Measurements from ENCODE around the gene PSME3IP1.

The PSME3IP1 gene

DNA sequence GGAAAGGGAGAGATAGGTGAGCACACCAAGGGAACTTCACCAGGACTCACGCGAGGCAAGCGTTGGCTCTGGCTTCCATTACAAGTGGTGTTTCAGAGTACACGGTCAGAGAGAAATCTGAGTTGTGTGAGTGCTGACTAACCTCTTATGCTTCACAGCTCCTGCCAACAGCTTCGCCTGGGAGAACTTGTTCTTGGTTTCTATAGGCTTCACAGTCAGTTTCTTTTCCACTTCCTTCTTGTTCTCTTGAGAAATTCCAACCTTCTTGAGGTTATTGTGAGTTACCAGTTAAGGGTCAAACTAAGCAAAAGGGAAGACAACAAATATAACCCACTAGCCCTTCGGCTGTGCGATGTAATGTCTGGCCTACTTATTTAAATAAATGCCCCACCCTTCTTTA, 18.9 kb downstream of the PSME3IP1 start:
- no peak for DNase-seq

DNA sequence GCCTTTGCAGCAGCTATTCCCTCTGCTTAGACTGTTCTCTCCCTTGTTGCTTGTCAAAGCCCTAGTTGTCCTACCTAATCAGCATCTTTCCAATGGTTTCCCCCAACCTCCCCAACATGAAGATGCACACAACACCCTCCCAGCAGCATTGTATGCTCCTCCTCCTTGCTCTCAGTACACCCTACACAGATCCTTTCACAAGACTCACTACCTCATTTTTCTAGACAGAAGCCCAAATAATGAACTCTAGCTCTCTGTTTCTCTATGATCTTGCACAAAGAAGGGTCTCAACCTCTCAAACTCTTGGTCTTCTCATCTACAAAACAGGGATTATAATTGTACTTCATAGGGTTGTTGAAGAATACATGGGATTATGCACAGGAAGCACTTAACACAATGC, 19.4 kb downstream of the PSME3IP1 start:
- no peak for DNase-seq

DNA sequence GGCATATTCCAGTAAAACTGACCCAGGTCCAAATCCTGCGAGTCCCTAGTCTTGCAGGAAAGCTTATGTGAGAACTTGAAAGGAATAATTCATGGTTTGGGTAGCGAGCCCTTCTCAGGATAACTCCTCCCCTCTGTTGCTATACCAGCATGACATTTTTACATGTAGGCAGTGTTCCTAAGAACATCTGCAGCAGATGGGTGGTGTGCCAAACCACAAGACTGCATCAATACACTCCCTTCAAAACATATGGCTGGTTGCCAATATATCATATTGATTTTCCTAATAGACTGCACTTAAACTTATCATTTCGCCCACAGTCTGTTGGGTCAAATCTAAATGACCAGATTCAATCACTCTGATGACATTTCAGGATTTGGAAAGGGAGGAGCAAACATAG, 19.9 kb downstream of the PSME3IP1 start:
- no peak for DNase-seq

GRCh38 chr16:57165483-57165882, 20.4 kb downstream of the PSME3IP1 start:
- no peak for DNase-seq

GRCh38 chr16:57163842-57164241, 22.0 kb downstream of the PSME3IP1 start:
- no peak for DNase-seq

DNA sequence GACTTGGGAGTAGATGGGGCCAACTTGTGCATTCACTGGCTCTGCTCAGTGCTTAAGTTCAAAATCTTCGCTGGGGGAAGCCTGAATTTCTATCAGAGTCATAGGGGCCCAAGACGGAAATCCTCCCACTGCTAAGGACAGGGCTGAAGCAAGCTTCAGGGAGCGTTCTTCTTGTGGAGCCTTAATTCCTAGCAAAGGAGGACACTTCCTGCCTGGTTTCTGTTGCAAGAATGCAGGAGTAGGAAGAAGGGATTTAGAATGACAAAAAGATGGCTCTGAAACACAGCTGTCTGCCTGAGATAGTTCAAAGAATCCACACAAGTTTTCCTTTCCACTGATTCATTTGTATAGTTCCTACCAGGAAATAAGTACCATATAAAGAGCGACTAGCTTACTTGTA, 26.4 kb downstream of the PSME3IP1 start:
- no peak for DNase-seq

GRCh38 chr16:57157533-57157932, 28.3 kb downstream of the PSME3IP1 start:
- DNase-seq = no peak

GRCh38 chr16:57156351-57156703, 29.5 kb downstream of the PSME3IP1 start:
- DNase-seq = no peak

GRCh38 chr16:57155702-57156350, 30.0 kb downstream of the PSME3IP1 start:
- no peak for DNase-seq

DNA sequence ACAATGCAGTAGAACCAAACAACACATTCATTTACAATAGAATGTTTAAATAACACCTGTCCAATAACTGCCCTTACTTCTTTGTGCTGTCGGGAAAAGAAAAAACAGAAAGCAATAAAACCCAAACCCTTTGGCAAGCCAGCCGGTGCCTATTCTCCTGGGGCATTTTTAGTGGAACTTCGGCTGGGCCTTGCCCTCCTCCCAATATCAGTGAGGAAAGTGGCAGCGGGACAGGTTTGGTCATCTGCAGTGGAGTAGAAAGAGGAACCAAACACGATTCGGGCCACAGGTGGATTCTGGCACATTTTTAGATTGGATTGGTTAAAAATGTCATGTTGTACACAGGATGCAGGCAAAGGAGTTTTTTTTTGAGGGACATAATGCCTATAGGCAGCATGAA, 32.0 kb downstream of the PSME3IP1 start:
- DNase-seq = no peak

GRCh38 chr16:57152096-57153093, 33.4 kb downstream of the PSME3IP1 start:
- DNase-seq = no peak

DNA sequence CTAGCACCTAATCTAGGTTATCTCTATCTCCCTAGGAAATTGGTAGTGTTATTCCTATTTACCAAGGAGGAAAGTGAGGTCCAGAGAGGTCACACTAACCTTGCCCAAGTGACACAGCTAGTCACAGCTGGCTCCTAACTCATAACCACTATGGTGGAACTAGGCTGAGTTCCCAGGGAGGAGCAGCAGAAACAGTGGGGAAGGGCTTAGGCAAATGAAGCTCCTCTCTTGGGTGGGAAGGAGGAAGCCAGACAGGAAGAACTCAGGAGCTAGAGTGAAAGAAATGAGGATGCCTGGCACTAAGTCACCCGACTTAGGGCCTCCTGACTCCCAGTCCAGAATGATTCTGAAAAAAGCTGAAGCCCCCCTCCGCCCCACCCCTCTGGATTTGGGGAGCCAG, 34.5 kb downstream of the PSME3IP1 start:
- DNase-seq = no peak

DNA sequence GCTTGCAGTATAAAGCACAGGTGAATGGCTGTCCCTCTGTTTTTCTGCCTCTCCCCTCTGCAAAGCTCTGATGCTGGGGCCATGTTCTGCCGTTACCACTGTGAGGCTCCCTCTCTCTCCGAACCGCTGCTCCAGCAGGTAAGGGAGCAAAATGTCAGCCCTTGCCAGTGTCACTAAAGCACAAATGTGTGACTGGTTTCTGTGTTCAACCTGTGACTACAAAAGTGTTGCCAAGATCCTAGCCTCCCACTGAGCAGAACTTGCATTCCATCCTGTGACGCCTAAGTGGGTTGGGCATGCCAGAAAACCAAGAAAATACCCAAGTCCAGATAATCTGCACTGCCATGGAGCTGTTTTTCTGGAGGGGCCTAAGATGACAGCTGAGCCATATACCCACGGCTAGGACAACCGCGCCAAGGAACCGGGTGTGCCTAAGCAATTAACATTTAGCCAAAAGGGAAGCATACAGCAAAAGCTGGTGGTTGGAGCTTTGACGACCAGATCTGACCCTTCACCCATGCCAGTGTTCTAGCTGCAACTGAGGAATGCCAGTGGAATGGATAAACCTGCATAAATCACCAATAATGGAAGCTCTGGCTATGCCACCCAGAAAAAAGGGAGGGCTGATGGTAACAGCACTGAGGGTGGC, 35.0 kb downstream of the PSME3IP1 start:
- no peak for DNase-seq

GRCh38 chr16:57149391-57149790, 36.4 kb downstream of the PSME3IP1 start:
- DNase-seq = no peak

DNA sequence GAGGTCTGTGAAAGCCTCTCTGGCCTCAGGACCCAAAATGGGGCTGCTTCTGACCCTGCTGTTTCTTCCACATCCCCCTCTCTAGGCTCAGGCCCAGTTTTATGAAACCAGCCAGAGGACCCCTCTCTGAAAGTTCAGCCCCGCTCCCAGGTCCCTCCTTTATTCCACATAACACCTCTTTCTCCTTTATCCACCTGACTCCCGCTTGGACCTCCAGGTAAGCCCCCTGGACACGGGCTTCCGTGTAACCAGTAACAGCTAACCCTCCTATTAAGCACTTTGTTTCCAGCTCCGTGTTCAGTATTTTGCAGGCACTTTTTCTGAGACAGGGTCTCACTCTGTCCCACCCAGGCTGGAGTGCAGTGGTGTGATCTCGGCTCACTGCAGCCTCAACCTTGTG, 37.4 kb downstream of the PSME3IP1 start:
- DNase-seq = no peak

- DNase-seq = no peak
These were observed 38.2 kb downstream of the PSME3IP1 start for GRCh38 chr16:57147381-57148221.

DNA sequence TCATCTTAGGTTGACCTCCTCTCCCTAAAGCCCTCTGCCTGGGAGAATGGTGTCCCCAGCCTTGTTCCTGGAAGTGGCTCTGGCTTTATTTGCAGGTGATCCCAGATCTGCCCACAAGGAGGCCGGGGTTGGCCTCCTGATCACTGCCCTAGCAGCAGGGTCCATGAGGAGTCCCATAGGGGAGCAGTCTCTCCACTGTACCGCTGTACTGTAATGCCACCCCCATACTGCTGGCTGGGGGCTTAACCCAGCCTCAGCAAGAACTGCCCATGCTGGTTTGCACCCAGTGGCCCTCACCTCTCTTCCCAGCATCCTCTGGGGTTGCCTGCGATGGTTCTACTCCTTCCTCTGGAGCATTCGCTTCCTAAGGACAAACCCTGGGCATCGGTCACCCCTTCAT, 39.1 kb downstream of the PSME3IP1 start:
- no peak for DNase-seq

- DNase-seq = no peak
These were observed 39.7 kb downstream of the PSME3IP1 start for GRCh38 chr16:57146040-57146647.

- no peak for DNase-seq
These were observed 40.5 kb downstream of the PSME3IP1 start for GRCh38 chr16:57145046-57146021.

DNA sequence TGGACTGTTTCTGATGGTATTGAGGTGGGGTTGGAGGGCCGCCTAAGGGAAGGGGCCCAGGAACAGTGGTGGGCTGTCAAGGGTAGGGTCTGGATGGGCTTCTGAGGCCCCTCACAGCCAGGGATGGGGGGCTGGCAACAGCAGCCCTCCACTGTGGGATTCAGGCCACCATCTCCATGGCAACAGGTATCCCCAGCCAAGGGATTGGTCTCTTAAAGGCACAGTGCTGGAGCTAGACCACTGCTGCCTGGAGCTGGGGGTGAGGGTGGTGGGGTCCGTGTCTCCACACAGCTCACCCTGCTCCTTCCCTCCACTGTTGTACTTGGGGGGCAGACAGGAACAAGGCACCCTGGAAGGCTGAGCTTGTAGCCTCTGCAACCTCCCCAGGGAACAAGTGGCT, 41.8 kb downstream of the PSME3IP1 start:
- no peak for DNase-seq
